ENCODE data around the gene TGFB2. TPM values are rescaled to one million over a fixed set of nuclear protein-coding genes. Genes with fewer than 3 reads are reported as not detected.

Gene TGFB2
- total RNA-seq, 1 experiment from 2014 or later, result 2.5 TPM

GRCh38 chr1:218421531-218421930 lies 76.4 kb downstream of the TGFB2 start:
- H3K36me3 Mint-ChIP-seq, result peaks cover 15% of the 10 kb centered on the region
- H3K4me3 Mint-ChIP-seq, result no peak overlapping the region
- TF ChIP-seq ZNF317 (CRISPR knock-in tag; IDR thresholded peaks at IDR 0.05; ENCODE audit: borderline replicate concordance, low read depth) (no peak), RORB (CRISPR knock-in tag; IDR thresholded peaks at IDR 0.05) (no peak), ARID4B (CRISPR knock-in tag; IDR thresholded peaks at IDR 0.05; ENCODE audit: borderline replicate concordance) (no peak), NR3C1 (CRISPR knock-in tag; conservative IDR thresholded peaks at IDR 0.05; ENCODE audit: low read depth) (no peak), CREM (CRISPR knock-in tag; IDR thresholded peaks at IDR 0.05) (no peak), ZNF138 (CRISPR knock-in tag; conservative IDR thresholded peaks at IDR 0.05) (no peak), ZNF512 (CRISPR knock-in tag; IDR thresholded peaks at IDR 0.05; ENCODE audit: borderline replicate concordance) (no peak), ZNF671 (CRISPR knock-in tag; IDR thresholded peaks at IDR 0.05) (no peak), KAT7 (CRISPR knock-in tag; IDR thresholded peaks at IDR 0.05; ENCODE audit: borderline replicate concordance) (no peak), MLX (CRISPR knock-in tag; IDR thresholded peaks at IDR 0.05) (no peak), FOXK1 (CRISPR knock-in tag; IDR thresholded peaks at IDR 0.05) (no peak), ZNF281 (CRISPR knock-in tag; IDR thresholded peaks at IDR 0.05) (no peak)
- no peaks in the 10 kb centered on the region for H3K4me1 Mint-ChIP-seq
- POLR2A ChIA-PET, result no interaction called here
- H3K27me3 Mint-ChIP-seq (ENCODE audit: low read depth), result no peaks in the 10 kb centered on the region
- CTCF ChIA-PET, result no interaction called here
- DNase-seq (ENCODE audit: low spot score), result no peak
- peaks cover 29% of the 10 kb centered on the region for H3K9me3 Mint-ChIP-seq
- no peak for ATAC-seq
- no peak overlapping the region for H3K27ac Mint-ChIP-seq

- CTCF ChIA-PET, result no interaction called here
- ATAC-seq, result no peak
- TF ChIP-seq ATF1 (CRISPR knock-in tag; IDR thresholded peaks at IDR 0.05), result no peak
- TF ChIP-seq ATF3 (CRISPR knock-in tag; conservative IDR thresholded peaks at IDR 0.05), result no peak
- no peak for TF ChIP-seq FOXP1 (CRISPR knock-in tag; IDR thresholded peaks at IDR 0.05; ENCODE audit: borderline replicate concordance)
- TF ChIP-seq ARID4B (CRISPR knock-in tag; IDR thresholded peaks at IDR 0.05; ENCODE audit: borderline replicate concordance), result no peak
- TF ChIP-seq ZNF317 (CRISPR knock-in tag; IDR thresholded peaks at IDR 0.05; ENCODE audit: borderline replicate concordance, low read depth), result no peak
- no peak for TF ChIP-seq GABPB1 (CRISPR knock-in tag; IDR thresholded peaks at IDR 0.05)
- no peak for TF ChIP-seq ZNF416 (CRISPR knock-in tag; IDR thresholded peaks at IDR 0.05)
- no peak for TF ChIP-seq NR3C1 (CRISPR knock-in tag; conservative IDR thresholded peaks at IDR 0.05; ENCODE audit: low read depth)
- no peak for TF ChIP-seq MYBL2 (CRISPR knock-in tag; IDR thresholded peaks at IDR 0.05)
- TF ChIP-seq CTCF (IDR thresholded peaks at IDR 0.05), result no peak
These were observed 79.4 kb downstream of the TGFB2 start for GRCh38 chr1:218424502-218424901.

More at GRCh38 chr1:218424502-218424901, 79.4 kb downstream of the TGFB2 start:
- H3K27ac Mint-ChIP-seq, result no peak overlapping the region
- POLR2A ChIA-PET, result no interaction called here
- H3K9me3 Mint-ChIP-seq, result no peaks in the 10 kb centered on the region
- no peak overlapping the region for H3K4me3 Mint-ChIP-seq
- no peak for DNase-seq (ENCODE audit: low spot score)
- no peaks in the 10 kb centered on the region for H3K4me1 Mint-ChIP-seq
- H3K36me3 Mint-ChIP-seq, result no peaks in the 10 kb centered on the region
- no peaks in the 10 kb centered on the region for H3K27me3 Mint-ChIP-seq (ENCODE audit: low read depth)

Data from WTC11 (cell line).